ENCODE measurements around the gene IFT43.
"Not testable (repeated sequence)": the region's sequence is repeated elsewhere in the genome, so short reads cannot be mapped to it uniquely, and the experiment has no call there.

The IFT43 gene

GRCh38 chr14:75980856-75981255 lies 4.7 kb upstream of the IFT43 start:
- no peak for DNase-seq (ENCODE audit: low read depth, low spot score)

- DNase-seq (ENCODE audit: low read depth, low spot score): peak; percentile 76
Measured at GRCh38 chr14:75981426-75982265, 3.9 kb upstream of the IFT43 start, which contains the start of gene TGFB3. TGFB3 (minus strand) TSS chr14:75981995; CDS start chr14:75980893, 1,102 bp downstream.

DNA sequence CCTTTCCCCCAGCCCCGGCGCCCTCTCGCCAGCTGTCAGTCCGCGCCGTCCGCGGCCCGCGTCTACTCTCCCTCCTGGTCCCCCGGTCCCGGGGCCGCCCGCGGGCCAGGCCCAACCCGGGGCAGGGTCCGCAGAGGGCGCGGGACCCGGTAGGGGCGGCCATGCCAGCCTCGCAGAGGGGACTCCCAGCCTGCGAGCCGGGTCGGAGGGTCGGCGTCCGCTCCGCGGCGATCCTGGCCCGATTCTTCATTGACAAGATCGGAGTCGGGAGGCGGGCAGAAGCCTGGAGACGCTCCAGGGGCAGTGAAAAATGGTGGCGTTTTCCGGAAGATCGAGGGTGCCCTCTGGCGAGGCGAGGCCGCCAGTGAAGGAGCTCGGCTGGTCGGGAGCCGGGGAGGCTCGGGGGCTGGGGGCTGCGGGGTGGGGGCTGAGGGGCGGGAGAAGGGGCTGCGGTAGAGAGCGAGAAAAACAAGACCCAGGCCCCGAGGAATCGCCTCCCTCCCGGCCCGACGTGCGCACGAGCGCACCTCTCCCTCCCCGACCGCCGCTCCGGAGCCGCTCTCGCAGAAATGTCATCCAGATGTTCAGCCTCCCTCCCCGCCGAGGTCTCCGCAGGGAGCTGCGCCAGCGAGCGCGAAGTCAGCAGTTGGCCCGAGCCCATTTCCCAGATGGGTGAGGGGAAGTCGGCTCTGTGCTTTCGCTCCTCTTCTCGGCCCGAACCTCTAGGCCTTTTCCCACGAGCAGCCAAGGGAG lies 3.1 kb upstream of the IFT43 start:
- peak; percentile 78 for DNase-seq (ENCODE audit: low read depth, low spot score)

DNA sequence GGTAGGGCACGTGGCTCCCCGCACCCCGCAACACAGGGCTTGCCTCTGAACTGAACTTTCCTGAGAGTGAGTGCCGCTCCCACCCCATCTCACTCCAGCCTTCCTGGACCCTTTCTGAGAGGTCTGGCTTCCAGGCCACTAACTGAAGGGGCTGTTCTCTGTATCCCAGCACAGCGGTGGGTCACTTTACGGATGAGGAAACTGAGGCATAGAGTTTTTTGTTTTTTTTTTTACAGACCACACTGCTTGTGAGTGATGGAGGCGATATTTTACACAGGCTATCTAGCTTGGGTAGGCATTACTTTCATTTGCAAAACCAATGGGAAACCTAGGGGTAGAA lies 2.6 kb upstream of the IFT43 start:
- no peak for DNase-seq (ENCODE audit: low read depth, low spot score)

- no peak for DNase-seq (ENCODE audit: low read depth, low spot score)
Measured at GRCh38 chr14:75984674-75985073, 889 bp upstream of the IFT43 start.

- DNase-seq (ENCODE audit: low read depth, low spot score): no peak
Measured at GRCh38 chr14:75986439-75986765, 839 bp downstream of the IFT43 start.

DNA sequence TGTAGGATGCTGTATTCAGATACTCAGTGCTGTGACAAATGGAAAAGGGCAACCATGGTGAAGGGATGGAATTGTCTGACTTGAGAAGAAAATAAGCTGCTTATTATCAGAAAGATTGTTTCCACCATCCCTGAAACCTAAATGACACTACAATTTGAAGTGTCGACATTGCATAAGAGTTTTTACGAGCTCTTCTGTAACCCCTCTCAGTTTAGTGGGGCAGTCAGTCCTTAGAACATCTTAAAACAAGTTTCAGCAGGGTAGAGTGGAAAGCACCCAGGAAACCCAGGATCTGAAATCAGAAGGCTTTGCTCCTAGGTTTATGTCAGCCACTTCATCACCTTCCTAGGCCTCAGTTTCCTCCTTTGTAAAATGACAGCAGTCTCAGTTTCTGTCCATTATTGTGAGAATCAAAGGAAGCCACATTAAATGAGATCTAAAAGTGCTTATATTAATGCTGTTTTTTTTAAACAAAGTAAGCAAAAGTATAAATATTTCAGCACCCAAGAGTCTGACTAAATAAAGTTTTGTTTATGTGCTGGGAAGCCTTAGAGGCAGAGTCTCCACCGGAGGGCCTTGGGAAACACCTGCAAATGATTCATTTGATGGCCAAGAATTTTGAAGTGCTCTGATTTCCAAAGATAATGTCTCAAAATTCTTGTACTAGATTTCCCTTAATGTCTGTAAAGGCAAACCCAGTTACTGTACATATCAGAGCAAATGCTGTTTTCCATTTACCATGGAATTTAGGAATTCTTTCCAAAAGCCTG lies 1.8 kb downstream of the IFT43 start:
- DNase-seq (ENCODE audit: low read depth, low spot score): no peak

DNA sequence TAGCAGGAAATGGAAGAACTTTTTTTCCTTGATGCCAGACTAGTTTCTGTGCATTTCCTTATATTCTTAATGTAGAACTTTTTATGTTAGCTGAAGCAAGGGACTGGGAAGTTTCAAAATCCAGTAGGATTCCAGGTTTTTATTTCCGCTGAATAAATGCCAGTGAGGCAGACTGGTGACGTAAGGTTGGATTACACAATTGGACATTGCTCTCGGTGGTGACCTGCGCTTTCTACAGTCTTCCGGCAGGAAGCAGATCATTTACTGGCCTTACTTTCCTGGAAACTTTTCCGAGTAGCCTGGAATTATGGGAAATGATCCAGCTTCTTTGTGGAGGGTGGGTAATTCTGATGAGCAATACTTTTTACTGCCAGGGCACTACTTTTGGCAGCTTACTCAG lies 3.6 kb downstream of the IFT43 start:
- no peak for DNase-seq (ENCODE audit: low read depth, low spot score)

DNA sequence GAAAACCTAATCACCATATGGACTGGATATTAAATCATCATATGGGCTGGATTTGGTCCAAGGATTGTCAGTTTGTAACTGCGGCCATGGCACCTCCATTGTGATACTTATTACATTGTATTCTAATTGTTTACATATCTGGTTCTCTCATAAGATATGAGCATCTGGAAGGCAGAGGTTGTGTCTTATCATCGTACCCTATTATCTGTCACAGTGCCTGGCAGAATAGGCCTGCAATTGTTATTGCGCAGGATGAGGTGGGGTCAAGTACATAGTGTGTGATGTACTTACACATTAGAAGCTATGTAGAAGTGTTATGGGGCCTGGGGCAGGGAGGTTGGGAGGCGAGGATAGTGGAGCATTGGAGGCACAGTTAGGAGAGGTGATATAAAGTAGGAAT lies 4.7 kb downstream of the IFT43 start:
- no peak for DNase-seq (ENCODE audit: low read depth, low spot score)

DNA sequence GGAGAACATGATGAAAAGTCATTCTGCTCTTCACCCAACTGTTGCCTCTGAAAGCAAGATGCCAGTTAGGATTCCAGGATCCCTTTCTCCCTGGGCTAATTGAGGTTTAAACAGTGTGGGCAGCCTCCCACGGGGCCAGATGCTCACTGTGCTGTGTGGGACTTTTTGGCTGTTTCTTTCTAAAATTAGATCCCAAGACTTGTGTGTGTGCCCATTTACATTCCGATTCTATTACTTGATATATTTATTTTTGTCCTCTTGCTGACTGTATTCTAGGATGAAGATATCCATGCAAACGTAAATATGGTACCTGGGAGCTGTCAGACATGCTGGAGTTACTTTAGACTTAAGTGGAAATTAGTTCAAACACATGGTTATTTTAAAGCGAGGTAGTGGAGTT lies 6.2 kb downstream of the IFT43 start:
- no peak for DNase-seq (ENCODE audit: low read depth, low spot score)

DNA sequence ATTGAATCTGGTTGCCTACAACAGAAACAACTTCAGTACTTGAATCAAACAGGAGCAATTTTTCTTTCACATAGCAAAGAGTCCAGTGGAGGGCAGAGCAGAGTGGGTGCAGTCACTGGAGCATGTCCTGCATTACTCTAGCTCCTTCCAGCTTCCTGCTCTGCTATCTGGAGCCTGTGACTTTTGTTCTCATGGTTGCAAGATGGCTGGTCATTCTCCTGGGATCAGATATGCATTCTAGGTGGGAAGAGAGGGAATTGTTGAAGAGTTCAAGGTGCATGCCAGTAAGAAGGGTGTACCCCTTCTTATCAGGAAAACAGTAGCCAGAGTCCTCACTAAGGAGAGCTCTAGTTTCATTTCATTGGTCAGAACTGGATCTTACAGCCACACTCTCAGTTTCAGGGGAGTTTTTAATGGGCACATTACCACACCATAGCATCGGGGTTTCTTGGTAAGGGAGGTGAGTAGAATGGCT lies 8.0 kb downstream of the IFT43 start:
- no peak for DNase-seq (ENCODE audit: low read depth, low spot score)

DNA sequence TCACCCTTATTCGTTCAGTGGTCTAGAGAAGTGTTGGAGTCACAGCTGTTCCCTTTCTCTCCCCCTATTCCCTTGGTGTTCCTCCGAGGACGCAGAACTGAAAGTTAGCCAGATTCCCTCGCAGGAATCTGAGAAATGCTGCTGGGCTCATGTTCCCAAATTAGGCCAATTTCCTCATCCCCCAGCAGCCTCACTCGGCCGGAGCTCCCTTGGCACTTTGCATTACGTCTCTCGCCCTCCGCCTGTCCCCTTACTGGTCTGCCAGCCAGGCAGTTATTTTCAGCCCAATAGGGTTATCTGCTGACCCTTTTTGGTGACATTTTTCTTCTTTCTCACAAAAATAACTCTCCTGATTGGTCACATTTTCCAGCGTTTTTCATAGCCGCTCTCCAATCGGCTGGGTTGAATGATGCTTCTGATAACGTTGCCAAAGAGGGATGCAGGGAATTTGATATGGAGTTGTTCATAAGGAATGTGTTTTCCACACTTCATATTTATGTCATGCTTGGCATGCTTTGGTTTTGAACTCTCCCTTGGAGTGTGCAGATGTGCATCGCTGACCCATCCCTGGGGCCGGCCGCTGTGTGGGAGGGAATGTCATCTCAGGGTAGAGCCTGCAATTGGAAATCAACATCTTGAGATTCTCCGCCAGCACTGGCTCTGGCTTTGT lies 9.9 kb downstream of the IFT43 start:
- no peak for DNase-seq (ENCODE audit: low read depth, low spot score)

DNA sequence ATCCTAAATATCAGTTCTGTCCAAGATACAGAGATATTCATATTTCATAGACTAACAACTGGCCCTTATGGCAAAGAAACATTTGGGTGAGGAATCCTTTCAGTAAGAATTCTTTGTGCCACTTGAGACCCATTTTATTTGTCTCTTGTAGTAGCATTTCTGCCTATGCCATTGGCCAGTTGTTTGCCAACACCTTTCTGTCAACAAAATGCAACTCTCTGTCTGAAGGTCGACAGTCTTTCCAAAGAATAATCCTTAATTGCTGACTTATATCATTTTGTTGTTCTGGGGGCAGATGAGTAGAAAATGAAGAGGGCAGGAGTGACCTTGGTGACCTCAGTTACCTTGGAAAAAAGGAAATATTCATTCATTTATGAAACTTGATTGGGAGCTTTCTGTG lies 10.9 kb downstream of the IFT43 start:
- no peak for DNase-seq (ENCODE audit: low read depth, low spot score)

DNA sequence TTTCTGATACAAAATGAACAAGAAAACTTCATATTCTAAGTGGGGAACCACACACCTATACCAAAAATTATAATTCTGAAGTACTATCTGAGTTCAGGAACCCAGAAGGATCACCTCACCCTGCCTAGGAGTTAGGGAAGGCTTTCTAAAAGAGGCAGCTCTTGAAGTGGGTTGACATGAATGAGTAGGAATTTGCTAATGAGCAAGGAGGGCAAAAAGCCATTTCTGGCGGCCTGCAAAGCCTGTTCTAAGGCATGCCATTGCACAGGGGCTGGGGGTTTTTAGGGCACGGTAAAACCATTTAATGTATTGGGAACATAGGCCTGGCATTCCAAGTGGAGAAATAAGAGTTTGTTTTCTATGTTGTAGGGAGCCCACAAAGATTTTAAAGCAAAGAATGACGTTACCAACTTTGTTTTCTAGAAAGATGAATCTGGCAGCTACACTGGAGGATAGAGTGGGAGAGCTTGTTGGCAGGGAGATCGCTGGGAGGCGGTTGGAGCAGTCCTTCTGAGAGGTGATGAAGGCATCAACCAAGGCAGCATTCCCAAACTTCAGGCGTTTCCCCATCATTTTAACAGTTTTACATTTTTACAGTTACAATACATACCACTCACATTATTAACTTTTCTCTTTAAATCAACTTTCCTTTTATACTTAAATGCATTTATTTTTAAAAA lies 14.1 kb downstream of the IFT43 start:
- DNase-seq (ENCODE audit: low read depth, low spot score): no peak

DNA sequence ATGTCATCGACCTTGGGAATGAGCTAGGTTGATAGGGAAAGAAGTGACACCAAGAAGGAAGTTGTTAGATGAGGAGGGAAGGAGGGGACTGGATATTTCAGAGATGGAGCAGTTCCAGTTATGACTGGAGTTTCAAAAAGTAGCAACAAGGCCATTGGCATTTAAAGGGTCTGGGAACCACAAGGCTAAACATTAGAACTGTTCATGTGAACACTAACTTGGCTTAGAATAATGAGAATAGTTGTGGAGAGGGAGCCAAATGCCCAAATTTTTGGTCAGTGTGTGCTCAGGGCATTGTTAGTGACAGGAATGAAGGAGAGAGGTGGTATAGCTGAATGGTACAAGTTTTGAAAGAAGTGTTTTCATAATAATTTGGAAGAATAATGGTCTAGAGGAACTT lies 16.8 kb downstream of the IFT43 start:
- no peak for DNase-seq (ENCODE audit: low read depth, low spot score)

DNA sequence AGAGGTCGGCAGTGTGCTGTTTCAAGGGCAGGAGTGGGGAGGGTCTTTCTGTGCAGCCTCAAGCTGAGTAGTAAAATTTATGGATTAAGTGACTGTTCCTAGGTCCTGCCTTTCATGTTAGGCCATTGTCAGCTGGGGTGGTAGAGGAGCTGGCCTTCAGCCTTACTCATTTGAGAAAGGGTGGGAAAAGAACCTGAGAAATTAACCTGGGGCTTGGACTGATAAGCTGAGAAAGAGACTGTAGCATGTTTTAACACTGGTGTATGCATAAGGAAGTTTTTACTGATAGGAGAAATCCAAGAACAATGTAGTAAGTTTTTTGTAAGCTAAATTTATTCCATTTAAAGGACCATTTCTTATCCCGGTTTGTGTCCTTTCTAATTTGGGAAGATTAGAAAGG lies 20.7 kb downstream of the IFT43 start:
- DNase-seq (ENCODE audit: low read depth, low spot score): no peak

- DNase-seq (ENCODE audit: low read depth, low spot score): no peak
Measured at GRCh38 chr14:76007379-76007778, 21.8 kb downstream of the IFT43 start.

- DNase-seq (ENCODE audit: low read depth, low spot score): no peak
Measured at GRCh38 chr14:76007852-76008251, 22.3 kb downstream of the IFT43 start.

DNA sequence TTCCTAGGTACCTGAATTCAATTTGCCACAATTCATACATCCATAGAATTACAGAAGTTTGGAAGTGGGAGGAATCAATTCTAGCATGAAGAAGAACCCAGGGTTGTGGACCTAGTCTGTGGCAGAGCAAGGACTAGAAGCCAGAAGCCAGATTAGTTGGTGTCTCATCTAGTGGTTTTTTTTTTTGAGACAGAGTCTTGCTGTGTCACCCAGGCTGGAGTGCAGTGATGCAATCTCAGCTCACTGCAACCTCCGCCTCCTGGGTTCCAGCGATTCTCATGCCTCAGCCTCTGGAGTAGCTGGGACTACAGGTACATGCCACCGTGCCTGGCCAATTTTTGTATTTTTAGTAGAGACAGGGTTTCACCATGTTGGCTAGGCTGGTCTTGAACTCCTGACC lies 24.1 kb downstream of the IFT43 start:
- not testable (repeated sequence) for DNase-seq (ENCODE audit: low read depth, low spot score)

- DNase-seq (ENCODE audit: low read depth, low spot score): no peak
Measured at GRCh38 chr14:76011930-76012329, 26.4 kb downstream of the IFT43 start.

DNA sequence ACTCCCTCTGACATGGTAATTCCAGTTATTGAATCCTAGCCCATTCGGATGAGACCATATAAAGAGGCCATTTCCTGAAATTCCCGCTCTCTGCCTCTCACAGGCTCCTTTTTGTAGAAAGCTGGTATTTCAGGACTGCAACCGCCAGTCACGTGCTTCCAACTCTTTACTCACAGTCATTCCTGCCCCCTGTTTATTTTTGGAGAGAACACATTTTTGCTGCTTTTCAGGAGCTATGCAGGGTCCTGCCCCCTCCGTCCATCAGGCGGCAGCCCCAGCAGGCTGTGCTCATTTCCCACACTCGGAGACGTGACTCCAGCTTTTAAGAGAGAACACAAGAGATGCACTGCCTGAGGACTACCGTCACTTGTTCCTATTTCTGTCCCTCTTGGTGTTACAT lies 26.8 kb downstream of the IFT43 start:
- no peak for DNase-seq (ENCODE audit: low read depth, low spot score)
